D721Med (cell line): ENCODE measurements around the gene DIP2C.

Experiments
- DNase-seq: peaks from one replicate; pipeline ENCODE4 v3.0.0; 2011; ENCODE audit warnings: low spot score; ENCODE audit not compliant: insufficient read length
- FAIRE-seq: peaks from 2 replicates; lab custom pipeline; 2011; peaks lifted over from hg19 to GRCh38; lab: Jason Lieb, UNC
- CTCF ChIP-seq: IDR thresholded peaks from 2 replicates; pipeline ENCODE4 v1.5.1; 2012; ENCODE audit warnings: mild to moderate bottlenecking, control low read depth; ENCODE audit not compliant: insufficient read depth; ENCODE audit errors: missing control alignments

The DIP2C gene

GRCh38 chr10:525565-526315, 163.7 kb downstream of the DIP2C start:
- DNase-seq = no peak
- no peak for FAIRE-seq
- no peak for TF ChIP-seq CTCF

- TF ChIP-seq CTCF = no peak
- FAIRE-seq (no peak), DNase-seq (no peak)
Observed at GRCh38 chr10:523925-524324, 165.5 kb downstream of the DIP2C start.

DNA sequence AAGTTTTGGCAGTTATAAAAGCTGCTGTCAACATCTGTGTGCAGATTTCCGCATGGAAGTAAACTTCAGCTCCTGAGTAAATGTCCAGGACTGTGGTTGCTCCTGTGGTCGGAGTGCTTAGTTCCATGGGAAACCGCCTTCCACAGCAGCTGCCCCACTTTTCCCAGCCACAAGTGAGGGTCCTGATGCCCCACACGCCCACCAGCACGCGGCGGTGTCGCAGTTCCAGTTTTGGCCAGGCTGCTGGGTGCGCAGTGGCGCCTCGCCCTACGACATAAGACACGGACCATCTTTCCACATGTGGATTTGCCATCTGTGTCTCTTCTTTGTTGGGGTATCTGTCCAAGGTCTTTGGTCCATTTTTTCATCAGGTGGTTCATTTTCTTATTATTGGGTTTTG, 167.1 kb downstream of the DIP2C start:
- no peak for TF ChIP-seq CTCF
- FAIRE-seq (no peak), DNase-seq (no peak)

GRCh38 chr10:521261-522250, 167.9 kb downstream of the DIP2C start:
- FAIRE-seq (no peak), DNase-seq (no peak)
- no peak for TF ChIP-seq CTCF

- TF ChIP-seq CTCF = no peak
- DNase-seq (no peak), FAIRE-seq (no peak)
Observed at GRCh38 chr10:520402-520787, 169.1 kb downstream of the DIP2C start.

GRCh38 chr10:519716-520401, 169.6 kb downstream of the DIP2C start:
- TF ChIP-seq CTCF = no peak
- no peak for FAIRE-seq
- no peak for DNase-seq
